Measurements from ENCODE around the gene RAB36. TPM values are rescaled to one million over a fixed set of nuclear protein-coding genes. Genes with fewer than 3 reads are reported as not detected.

The RAB36 gene
- total RNA-seq, 1 donor from 2014 or later: 3.2 TPM

DNA sequence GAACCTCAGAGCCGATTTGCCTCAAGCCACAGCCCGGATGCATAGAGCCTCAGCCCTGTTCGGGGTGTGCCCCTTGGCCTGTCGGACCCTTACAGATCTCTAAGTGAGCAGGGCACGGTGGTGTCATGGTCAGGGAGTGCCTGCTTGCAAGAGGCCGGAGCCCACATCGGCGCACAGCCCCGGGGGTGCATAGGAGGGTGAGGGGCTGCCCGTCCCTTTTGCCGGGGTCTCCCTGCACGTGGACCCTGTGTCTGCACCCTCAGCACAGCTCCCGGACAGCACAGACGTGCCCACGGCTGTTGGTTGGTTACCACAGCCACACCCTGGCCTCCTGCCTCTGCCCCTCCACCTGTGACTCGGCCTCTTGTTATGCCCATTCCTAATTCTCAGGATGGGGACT is 6.5 kb downstream of the RAB36 start:
- Histone ChIP-seq H3K36me3 (peaks cover 0 to 6% of the 10 kb centered on the region in 2 donors), H3K4me1 (no peaks in the 10 kb centered on the region), H3K27me3 (no peaks in the 10 kb centered on the region), H3K4me3 (no peak overlapping the region), H3K27ac (no peak overlapping the region), H3K9me3 (no peaks in the 10 kb centered on the region)
- intact Hi-C loops (cut with DNase I): no loop called here
- TF ChIP-seq, protein P1, sequence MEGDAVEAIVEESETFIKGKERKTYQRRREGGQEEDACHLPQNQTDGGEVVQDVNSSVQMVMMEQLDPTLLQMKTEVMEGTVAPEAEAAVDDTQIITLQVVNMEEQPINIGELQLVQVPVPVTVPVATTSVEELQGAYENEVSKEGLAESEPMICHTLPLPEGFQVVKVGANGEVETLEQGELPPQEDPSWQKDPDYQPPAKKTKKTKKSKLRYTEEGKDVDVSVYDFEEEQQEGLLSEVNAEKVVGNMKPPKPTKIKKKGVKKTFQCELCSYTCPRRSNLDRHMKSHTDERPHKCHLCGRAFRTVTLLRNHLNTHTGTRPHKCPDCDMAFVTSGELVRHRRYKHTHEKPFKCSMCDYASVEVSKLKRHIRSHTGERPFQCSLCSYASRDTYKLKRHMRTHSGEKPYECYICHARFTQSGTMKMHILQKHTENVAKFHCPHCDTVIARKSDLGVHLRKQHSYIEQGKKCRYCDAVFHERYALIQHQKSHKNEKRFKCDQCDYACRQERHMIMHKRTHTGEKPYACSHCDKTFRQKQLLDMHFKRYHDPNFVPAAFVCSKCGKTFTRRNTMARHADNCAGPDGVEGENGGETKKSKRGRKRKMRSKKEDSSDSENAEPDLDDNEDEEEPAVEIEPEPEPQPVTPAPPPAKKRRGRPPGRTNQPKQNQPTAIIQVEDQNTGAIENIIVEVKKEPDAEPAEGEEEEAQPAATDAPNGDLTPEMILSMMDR (IDR thresholded peaks at IDR 0.05): no peak
- TF ChIP-seq POLR2AphosphoS5 (IDR thresholded peaks at IDR 0.05; ENCODE audit: insufficient read depth in 1 of 2, low read depth in 1 of 2) (no peak), POLR2A (IDR thresholded peaks at IDR 0.05) (no peak)
- no peak for DNase-seq (ENCODE audit: extremely low spot score in 2 of 2)

DNA sequence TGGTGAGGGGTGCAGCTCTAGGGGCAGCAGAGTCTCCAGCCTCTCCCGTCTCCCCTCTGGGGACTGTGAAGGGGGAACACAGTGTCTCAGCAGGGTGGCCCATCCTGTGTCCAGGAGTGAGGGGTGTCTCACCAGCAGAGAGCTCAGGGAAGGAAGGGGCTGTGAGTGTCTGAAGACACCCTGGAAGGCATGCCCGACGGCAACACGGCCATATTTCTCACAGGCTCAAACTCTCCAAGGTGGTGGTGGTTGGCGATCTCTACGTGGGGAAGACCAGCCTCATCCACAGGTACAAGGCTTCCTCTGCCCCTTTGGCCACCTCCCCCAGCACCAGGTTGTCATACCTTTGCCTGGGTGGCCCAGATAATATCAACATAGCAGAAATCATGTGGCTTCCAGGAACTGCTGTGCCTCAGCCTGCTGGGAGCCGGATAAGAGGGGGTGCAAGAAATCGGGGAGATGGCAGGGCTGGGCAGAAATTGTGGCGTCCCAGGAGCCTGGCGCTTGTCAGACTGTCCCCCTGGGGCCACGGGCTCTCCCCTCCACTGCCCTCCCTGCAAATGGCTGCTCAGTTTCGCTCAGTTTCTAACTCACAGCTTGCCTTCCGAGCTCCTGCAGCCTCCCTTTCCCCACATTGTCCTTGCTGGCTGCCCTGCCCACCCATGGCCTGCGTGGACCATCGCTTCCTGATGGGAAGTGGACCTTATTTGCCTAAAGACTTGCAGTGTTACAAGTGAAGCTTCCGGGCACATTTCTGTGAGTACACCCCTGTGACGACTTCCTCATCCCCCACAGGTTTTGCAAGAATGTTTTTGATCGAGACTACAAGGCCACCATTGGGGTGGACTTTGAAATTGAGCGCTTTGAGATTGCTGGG is 7.2 kb downstream of the RAB36 start:
- TF ChIP-seq, protein P1 (IDR thresholded peaks at IDR 0.05): no peak
- TF ChIP-seq POLR2A (IDR thresholded peaks at IDR 0.05): no peak
- no peak for TF ChIP-seq POLR2AphosphoS5 (IDR thresholded peaks at IDR 0.05; ENCODE audit: insufficient read depth in 1 of 2, low read depth in 1 of 2)
- intact Hi-C loops (cut with DNase I): no loop called here
- peaks cover 0 to 6% of the 10 kb centered on the region in 2 donors for H3K36me3 ChIP-seq
- no peaks in the 10 kb centered on the region for H3K9me3 ChIP-seq
- H3K4me1 ChIP-seq: no peaks in the 10 kb centered on the region
- no peak overlapping the region for H3K4me3 ChIP-seq
- H3K27ac ChIP-seq: no peak overlapping the region
- H3K27me3 ChIP-seq: no peaks in the 10 kb centered on the region
- DNase-seq (ENCODE audit: extremely low spot score in 2 of 2): no peak

DNA sequence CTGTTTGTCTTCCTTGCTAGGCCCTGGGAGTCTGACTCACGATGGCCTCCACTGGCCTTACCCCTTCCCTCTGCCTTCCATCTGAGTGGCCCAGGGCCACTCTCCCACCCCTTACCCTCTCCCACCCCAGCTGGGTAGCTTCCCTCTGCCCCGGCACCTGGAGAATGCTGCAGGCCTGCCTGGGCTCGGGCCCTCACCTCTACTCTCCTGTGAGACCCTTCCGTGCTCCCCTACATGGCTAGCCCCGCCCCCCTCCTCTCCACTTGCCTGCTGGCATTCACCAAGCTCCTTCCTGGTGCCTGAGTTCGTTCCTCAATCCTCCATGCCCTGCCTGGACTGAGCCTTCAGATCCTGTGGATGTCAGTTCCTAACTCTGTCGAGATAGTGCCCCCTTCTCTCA is 8.7 kb downstream of the RAB36 start:
- Histone ChIP-seq H3K27ac (no peak overlapping the region), H3K4me3 (no peak overlapping the region), H3K36me3 (peaks cover 0 to 6% of the 10 kb centered on the region in 2 donors), H3K4me1 (no peaks in the 10 kb centered on the region), H3K9me3 (no peaks in the 10 kb centered on the region), H3K27me3 (no peaks in the 10 kb centered on the region)
- intact Hi-C loops (cut with DNase I): no loop called here
- TF ChIP-seq POLR2A (IDR thresholded peaks at IDR 0.05) (no peak), POLR2AphosphoS5 (IDR thresholded peaks at IDR 0.05; ENCODE audit: insufficient read depth in 1 of 2, low read depth in 1 of 2) (no peak)
- TF ChIP-seq, protein P1 (IDR thresholded peaks at IDR 0.05): no peak
- no peak for DNase-seq (ENCODE audit: extremely low spot score in 2 of 2)

DNA sequence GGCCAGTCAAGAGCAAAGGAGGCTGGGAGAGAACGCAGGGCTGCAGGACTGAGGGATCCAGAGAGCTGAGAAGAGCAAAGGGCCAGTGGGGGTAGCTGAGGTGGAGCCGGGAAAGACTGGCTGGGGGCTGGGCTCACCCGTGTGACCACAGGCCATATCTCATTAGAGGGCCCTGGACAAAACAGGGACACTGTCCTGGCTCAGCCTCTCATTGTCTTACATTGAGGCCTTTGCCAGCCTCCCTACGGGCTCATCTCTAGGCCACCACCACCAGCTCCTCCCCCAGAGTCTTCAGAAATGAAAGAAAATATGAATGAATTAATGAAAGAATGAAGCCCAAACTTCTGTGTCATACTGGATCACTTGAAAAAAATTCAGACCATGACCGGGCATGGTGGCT is 9.2 kb downstream of the RAB36 start:
- no peak overlapping the region for H3K27ac ChIP-seq
- no peak overlapping the region for H3K4me3 ChIP-seq
- intact Hi-C loops (cut with DNase I): no loop called here
- TF ChIP-seq, protein P1 (IDR thresholded peaks at IDR 0.05): no peak
- TF ChIP-seq POLR2AphosphoS5 (IDR thresholded peaks at IDR 0.05; ENCODE audit: insufficient read depth in 1 of 2, low read depth in 1 of 2) (no peak), POLR2A (IDR thresholded peaks at IDR 0.05) (no peak)
- no peaks in the 10 kb centered on the region for H3K9me3 ChIP-seq
- peaks cover 0 to 6% of the 10 kb centered on the region in 2 donors for H3K36me3 ChIP-seq
- H3K27me3 ChIP-seq: no peaks in the 10 kb centered on the region
- no peak for DNase-seq (ENCODE audit: extremely low spot score in 2 of 2)
- H3K4me1 ChIP-seq: no peaks in the 10 kb centered on the region

DNA sequence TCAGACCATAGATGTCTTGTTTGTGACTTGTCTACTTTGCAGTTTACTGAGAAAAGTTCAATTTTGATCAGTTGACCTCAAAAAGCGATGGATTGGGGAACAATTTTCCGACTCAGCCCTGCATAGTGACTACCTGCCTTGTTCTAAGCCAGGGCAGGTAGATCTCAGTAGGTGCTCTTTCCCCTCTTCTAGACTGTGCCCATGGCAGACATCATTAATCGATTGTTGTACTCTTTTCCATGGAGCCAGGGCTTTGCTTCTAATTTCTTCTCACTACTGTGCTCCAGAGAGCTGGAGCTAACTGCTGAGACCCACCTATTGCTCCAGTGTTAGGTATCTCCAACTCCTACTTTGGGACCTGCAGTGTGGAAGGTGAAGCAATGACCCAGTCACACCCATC is 9.9 kb downstream of the RAB36 start:
- no peaks in the 10 kb centered on the region for H3K4me1 ChIP-seq
- TF ChIP-seq, protein P1 (IDR thresholded peaks at IDR 0.05): no peak
- TF ChIP-seq POLR2AphosphoS5 (IDR thresholded peaks at IDR 0.05; ENCODE audit: insufficient read depth in 1 of 2, low read depth in 1 of 2) (no peak), POLR2A (IDR thresholded peaks at IDR 0.05) (no peak)
- no peaks in the 10 kb centered on the region for H3K36me3 ChIP-seq
- H3K27ac ChIP-seq: no peak overlapping the region
- no peak overlapping the region for H3K4me3 ChIP-seq
- H3K9me3 ChIP-seq: no peaks in the 10 kb centered on the region
- no peak for DNase-seq (ENCODE audit: extremely low spot score in 2 of 2)
- intact Hi-C loops (cut with DNase I): no loop called here
- no peaks in the 10 kb centered on the region for H3K27me3 ChIP-seq
